ENCODE measurements around the gene NUP93.

NUP93 gene

GRCh38 chr16:56817938-56818337 is 88.0 kb downstream of the NUP93 start:
- no peak for DNase-seq (ENCODE audit: low read depth)

- no peak for DNase-seq (ENCODE audit: low read depth)
Measured at GRCh38 chr16:56823081-56823733, 93.3 kb downstream of the NUP93 start.

- DNase-seq (ENCODE audit: low read depth) = no peak
Measured at GRCh38 chr16:56824331-56824730, 94.4 kb downstream of the NUP93 start.

- DNase-seq (ENCODE audit: low read depth) = no peak
Measured at GRCh38 chr16:56824804-56825203, 94.9 kb downstream of the NUP93 start.

- no peak for DNase-seq (ENCODE audit: low read depth)
Measured at GRCh38 chr16:56825826-56826225, 95.9 kb downstream of the NUP93 start.

GRCh38 chr16:56828647-56829046 is 98.7 kb downstream of the NUP93 start:
- DNase-seq (ENCODE audit: low read depth) = no peak

- no peak for DNase-seq (ENCODE audit: low read depth)
Measured at GRCh38 chr16:56830669-56831068, 100.7 kb downstream of the NUP93 start.

- DNase-seq (ENCODE audit: low read depth) = no peak
Measured at GRCh38 chr16:56832768-56833167, 102.8 kb downstream of the NUP93 start.

DNA sequence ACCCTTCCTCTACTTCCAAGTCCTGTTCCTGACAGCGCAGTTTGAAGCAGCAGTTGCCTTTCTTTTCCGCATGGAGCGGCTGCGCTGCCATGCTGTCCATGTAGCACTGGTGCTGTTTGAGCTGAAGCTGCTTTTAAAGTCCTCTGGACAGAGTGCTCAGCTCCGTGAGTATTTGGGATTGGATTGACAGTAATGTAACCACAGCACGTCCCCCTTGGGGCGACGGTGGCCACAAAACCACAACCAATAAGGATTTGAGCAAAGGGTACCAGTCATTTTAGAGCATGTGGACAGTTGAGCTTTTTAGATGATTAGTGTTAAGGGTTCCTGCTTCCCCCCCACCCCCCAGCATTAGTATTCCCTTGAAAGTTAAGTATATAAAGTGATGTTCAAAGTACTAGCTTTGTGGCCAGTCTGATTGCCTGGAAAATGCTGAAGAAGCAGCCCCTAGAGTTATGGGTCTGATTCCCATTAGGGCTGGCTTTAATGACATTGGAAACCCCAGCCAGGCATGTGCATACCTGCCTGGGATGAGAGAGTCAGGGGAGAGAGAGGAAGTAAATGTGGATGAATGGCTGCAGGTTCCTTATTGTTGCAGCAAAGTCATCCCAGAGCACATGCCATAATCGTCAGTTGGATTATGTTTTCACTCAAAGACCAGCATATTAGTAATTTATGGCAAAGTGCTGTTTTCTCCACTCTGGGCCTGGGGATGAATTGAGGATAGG is 103.5 kb downstream of the NUP93 start:
- DNase-seq (ENCODE audit: low read depth) = no peak

GRCh38 chr16:56835320-56835719 is 105.4 kb downstream of the NUP93 start:
- DNase-seq (ENCODE audit: low read depth) = no peak

DNA sequence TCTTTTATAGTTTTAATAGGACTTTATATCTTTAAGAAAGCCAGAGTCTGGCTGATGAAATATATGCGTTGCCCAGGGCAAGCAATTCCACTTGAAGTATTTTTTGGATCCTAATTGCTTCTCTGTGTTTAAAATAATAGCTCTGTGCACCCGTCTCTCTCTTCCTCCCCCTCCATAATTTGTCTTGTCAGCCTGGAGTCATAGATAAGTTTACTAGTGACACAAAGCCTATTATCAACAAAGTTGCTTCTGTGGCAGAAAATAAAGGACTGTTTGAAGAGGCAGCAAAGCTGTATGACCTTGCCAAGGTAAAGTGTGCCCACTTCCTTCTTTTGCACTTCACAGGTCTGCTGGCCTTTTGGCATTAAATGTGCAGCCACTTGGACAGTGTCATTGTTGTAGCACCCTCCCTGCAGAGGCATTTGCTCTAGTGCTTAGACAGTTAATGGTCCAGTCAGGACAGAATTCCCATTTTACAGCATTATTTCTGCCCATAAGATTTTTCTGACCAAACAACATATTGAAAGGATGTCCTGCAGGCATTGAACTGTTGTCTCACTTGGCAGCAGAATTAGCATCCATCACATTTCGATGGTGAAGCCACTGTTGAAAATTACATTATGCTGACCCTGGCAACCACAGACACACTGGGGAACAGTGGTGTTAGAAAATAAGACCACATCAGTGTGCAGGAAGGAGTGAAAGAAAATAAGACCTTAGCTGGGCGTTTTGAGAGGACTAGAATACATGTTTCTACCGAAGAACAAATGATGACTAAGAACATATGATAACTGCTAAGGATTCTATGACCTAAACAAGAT is 106.7 kb downstream of the NUP93 start:
- DNase-seq (ENCODE audit: low read depth) = no peak

- DNase-seq (ENCODE audit: low read depth) = no peak
Measured at GRCh38 chr16:56838622-56839337, 108.9 kb downstream of the NUP93 start.

DNA sequence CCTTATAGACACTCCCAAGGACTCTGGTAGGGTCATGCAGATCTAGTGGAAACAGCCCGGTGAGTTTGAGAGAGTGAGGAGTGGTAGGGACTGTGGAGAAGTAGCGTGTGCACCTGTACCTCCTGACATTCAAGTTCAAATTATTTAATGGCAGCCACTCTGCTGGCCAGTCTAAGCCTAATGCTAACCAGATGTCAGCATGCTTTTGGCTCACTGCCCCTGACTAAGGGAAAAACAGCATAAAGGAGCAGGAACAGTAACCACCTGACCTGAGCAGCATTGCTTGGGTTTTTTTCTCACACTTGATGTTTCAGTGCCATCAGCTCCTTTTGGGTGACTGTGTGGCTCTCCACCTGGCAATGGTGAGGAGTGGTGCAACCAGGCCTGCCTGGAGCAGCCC is 111.3 kb downstream of the NUP93 start:
- no peak for DNase-seq (ENCODE audit: low read depth)

GRCh38 chr16:56841659-56842058 is 111.7 kb downstream of the NUP93 start:
- no peak for DNase-seq (ENCODE audit: low read depth)

GRCh38 chr16:56842133-56842532 is 112.2 kb downstream of the NUP93 start:
- DNase-seq (ENCODE audit: low read depth) = no peak

DNA sequence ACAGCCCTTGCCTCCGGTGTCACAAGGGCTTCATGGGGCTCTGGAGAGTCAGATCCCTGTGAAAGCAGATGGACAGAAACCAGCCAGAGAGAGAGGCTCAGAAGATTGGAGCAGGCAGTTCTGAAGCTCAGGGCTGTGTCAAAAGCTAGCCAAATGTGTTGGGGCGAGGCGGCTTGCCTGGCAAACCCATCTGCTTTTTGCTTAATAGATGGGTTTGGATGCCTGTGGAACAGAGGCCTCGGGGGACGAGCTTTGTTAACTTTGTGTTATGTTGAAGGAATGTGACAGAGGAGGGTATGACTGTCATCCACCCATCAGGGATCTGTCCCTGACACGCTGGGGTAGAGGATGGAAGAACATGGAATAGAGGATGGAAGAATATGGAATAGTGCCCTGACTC is 114.1 kb downstream of the NUP93 start:
- DNase-seq (ENCODE audit: low read depth) = no peak

DNA sequence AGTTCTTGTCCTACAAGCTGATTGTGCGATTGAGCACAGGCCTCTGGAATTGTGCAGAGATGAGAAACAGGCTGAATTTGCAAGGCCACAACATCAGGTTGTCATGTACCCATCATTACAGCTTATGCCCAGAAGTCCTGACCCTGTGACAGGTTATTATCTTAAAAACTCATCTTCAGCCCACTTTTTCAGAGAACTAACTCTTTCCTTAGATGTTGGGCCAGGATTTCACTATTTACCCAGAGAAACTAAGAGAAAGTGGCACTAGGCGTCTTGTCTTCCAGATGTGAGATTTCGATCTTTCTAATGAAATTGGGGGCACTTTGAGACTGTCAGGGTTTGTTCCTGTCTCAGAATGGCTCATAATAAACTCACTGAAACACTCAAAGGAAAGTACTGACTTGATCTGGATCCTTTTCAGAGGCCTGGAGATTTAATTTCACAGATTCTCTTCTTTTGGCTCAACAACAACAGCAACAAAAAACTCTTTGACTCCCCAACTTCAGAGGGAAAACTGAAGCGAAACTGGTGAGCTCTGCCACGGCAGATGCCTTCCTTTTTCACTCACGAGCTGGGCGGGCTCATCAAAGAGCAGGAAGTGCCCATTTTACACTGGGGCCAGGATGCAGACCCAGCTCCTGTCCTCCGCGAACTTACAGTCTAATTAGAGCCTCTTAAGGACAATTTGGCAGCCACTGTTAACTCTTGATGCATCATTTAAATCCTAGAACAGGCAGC is 117.4 kb downstream of the NUP93 start:
- DNase-seq (ENCODE audit: low read depth) = no peak

DNA sequence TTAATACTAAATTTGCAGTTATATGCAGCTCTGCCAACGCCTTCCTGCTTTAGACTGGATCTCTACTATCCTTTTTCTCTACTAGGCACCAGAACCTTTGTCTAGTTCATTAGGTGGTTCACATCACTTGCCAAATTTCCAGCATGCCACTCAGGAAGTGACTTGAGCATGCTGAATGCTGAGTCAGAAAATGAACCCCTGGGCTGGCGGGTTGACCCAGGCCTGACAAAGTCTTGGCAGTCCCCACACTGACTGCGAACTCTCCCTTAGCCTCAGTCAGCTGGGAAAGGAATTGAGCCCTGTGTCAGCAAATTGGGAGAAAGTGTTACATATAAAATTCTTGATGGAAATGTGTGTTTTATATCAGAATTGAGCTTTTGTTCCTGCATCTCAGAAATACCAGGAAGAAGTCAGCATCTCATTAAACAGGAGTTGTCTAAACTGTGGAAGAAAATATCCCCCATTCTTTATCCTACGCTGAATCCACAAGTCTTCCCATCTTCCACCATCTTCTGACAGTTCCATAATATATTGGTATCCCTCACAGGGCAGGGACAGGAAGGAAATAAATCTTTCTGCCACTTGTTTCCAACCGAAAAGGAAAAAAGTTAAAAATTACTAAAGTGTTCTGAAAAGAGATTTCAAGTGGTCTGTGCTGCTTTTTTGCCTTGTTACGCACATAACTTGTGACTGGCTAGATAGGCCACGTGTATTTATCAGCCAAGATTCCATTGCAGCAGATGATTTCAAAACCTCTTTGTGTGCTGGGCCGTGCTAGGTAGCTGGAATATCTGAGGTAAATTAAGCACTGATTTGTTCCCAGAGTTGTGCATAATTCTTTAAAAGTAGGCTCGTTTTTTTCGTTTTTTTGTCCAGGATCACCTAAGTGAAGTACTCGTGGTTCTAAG is 118.4 kb downstream of the NUP93 start:
- no peak for DNase-seq (ENCODE audit: low read depth)

DNA sequence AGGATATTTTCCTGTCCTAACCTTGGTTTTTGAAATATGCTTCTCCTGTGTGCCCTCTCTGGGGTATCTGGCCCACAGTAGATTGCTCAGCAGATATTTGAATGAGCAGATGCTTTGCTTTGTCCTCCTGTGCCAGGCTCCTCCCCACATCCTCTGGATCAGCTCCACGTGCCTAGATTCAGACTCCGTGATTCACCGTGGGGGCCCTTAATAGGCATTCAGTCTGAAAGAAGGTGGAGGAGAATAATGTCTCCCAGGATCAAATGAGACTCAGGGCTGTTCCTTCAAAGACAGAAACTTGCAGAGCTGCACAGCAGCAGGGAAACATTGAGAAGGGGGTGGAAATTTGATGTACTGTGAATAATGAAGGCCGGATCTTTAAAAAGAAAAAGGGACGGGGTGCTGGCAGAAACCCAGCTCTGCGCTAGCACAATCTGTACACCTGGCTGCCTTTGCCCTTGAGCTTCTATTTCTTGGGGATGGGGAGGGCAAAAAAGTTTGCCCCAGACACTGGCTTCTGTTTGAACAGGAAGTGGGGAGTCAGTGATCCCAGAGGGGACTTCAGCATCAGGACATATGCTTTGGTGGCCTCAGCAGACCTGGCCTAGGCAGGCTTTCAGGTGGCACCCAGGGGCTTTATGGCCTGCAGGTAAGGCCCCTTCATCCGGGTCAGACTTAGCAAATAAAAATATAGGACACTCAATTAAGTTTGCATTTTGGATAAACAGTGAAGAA is 119.2 kb downstream of the NUP93 start:
- DNase-seq (ENCODE audit: low read depth) = no peak
